Osteoblast (primary cell): ENCODE results near the gene LURAP1L. TPM values are rescaled to one million over a fixed set of nuclear protein-coding genes. Genes with fewer than 3 reads are reported as not detected.

ENCODE experiments used
- DNase-seq: peaks from one replicate; pipeline ENCODE4 v3.0.0; 2011; ENCODE audit warnings: low spot score, mixed read lengths; ENCODE audit not compliant: insufficient read length; ENCODE audit errors: missing footprints
- H2AFZ ChIP-seq: 2 replicates; pipeline ENCODE4 v1.6.0; 2011; ENCODE audit warnings: mild to moderate bottlenecking, low read length
- H3K27ac ChIP-seq: 2 replicates; pipeline ENCODE4 v1.5.1; 2011; ENCODE audit warnings: mild to moderate bottlenecking, low read depth, low read length, moderate library complexity
- H3K27me3 ChIP-seq: 2 replicates; pipeline ENCODE4 v1.6.0; 2012; ENCODE audit warnings: mild to moderate bottlenecking, control low read depth, inconsistent platforms, low read length, moderate library complexity; ENCODE audit not compliant: insufficient read depth
- H3K36me3 ChIP-seq: 2 replicates; pipeline ENCODE4 v1.5.1; 2011; ENCODE audit warnings: mild to moderate bottlenecking, low read length, control low read depth, moderate library complexity; ENCODE audit not compliant: insufficient read depth
- H3K4me1 ChIP-seq: 2 replicates; pipeline ENCODE4 v1.5.1; 2011; ENCODE audit warnings: mild to moderate bottlenecking, low read length, control low read depth, moderate library complexity; ENCODE audit not compliant: insufficient read depth
- H3K4me2 ChIP-seq: 2 replicates; pipeline ENCODE4 v1.6.0; 2011; ENCODE audit warnings: mild to moderate bottlenecking, low read length; ENCODE audit not compliant: insufficient read depth
- H3K4me3 ChIP-seq: fragments of 200-600 bp; sonication (generic); 3 replicates; pipeline ENCODE4 v1.5.1; 2012; ENCODE audit warnings: mild to moderate bottlenecking, low read length, inconsistent platforms; ENCODE audit not compliant: insufficient read depth
- H3K79me2 ChIP-seq: 2 replicates; pipeline ENCODE4 v1.6.0; 2012; ENCODE audit warnings: mild to moderate bottlenecking, low read length, control low read depth, inconsistent platforms; ENCODE audit not compliant: insufficient read depth
- H3K9me3 ChIP-seq: 2 replicates; pipeline ENCODE4 v1.5.1; 2011; ENCODE audit warnings: low read depth, low read length, control low read depth
- H4K20me1 ChIP-seq: 2 replicates; pipeline ENCODE4 v1.6.0; 2012; ENCODE audit warnings: mild to moderate bottlenecking, low read length, control low read depth; ENCODE audit not compliant: insufficient read depth
- CTCF ChIP-seq: IDR thresholded peaks from 2 replicates; pipeline ENCODE4 v1.5.1; 2011; ENCODE audit warnings: mild to moderate bottlenecking, low read depth, low read length, moderate library complexity; ENCODE audit errors: extremely low read depth
- total RNA-seq: library from RNA; depleted of rRNA; stranded (reverse); fragments of >200 nt; gene quantifications from 2 replicates; pipeline ENCODE4 v1.2.3, GENCODE V29; 2012

Gene LURAP1L
- total RNA-seq, 1 donor: 88.3 TPM

GRCh38 chr9:12853051-12853450 is 78.2 kb downstream of the LURAP1L start:
- TF ChIP-seq CTCF: no peak

GRCh38 chr9:12854221-12854620 is 79.4 kb downstream of the LURAP1L start:
- Histone ChIP-seq H4K20me1 (no peaks in the 10 kb centered on the region), H3K79me2 (no peaks in the 10 kb centered on the region), H3K9me3 (no peaks in the 10 kb centered on the region), H3K27ac (no peak overlapping the region), H3K4me2 (no peak overlapping the region), H3K27me3 (no peaks in the 10 kb centered on the region), H3K4me3 (no peak overlapping the region), H2AFZ (no peak overlapping the region), H3K4me1 (peaks cover 5% of the 10 kb centered on the region), H3K36me3 (no peaks in the 10 kb centered on the region)
- no peak for DNase-seq
- TF ChIP-seq CTCF: no peak

More at GRCh38 chr9:12853051-12853450, 78.2 kb downstream of the LURAP1L start:
- H3K27me3 ChIP-seq: no peaks in the 10 kb centered on the region
- H3K4me1 ChIP-seq: no peaks in the 10 kb centered on the region
- no peak overlapping the region for H3K27ac ChIP-seq
- no peak overlapping the region for H3K4me2 ChIP-seq
- H3K9me3 ChIP-seq: no peaks in the 10 kb centered on the region
- H3K36me3 ChIP-seq: no peaks in the 10 kb centered on the region
- H3K79me2 ChIP-seq: no peaks in the 10 kb centered on the region
- no peak overlapping the region for H2AFZ ChIP-seq
- no peaks in the 10 kb centered on the region for H4K20me1 ChIP-seq
- DNase-seq: no peak
- H3K4me3 ChIP-seq: no peak overlapping the region

GRCh38 chr9:12855066-12855465 is 80.2 kb downstream of the LURAP1L start:
- no peaks in the 10 kb centered on the region for H4K20me1 ChIP-seq
- no peak overlapping the region for H3K4me3 ChIP-seq
- TF ChIP-seq CTCF: no peak
- no peak overlapping the region for H3K4me2 ChIP-seq
- no peak overlapping the region for H2AFZ ChIP-seq
- no peak for DNase-seq
- no peaks in the 10 kb centered on the region for H3K79me2 ChIP-seq
- no peaks in the 10 kb centered on the region for H3K9me3 ChIP-seq
- no peak overlapping the region for H3K27ac ChIP-seq
- no peaks in the 10 kb centered on the region for H3K36me3 ChIP-seq
- peaks cover 8% of the 10 kb centered on the region for H3K4me1 ChIP-seq
- H3K27me3 ChIP-seq: no peaks in the 10 kb centered on the region

- H3K27me3 ChIP-seq: no peaks in the 10 kb centered on the region
- H4K20me1 ChIP-seq: no peaks in the 10 kb centered on the region
- DNase-seq: no peak
- no peak overlapping the region for H3K4me3 ChIP-seq
- no peaks in the 10 kb centered on the region for H3K9me3 ChIP-seq
- H3K36me3 ChIP-seq: no peaks in the 10 kb centered on the region
- no peak for TF ChIP-seq CTCF
- no peaks in the 10 kb centered on the region for H3K79me2 ChIP-seq
- H3K27ac ChIP-seq: no peak overlapping the region
- H2AFZ ChIP-seq: no peak overlapping the region
- peaks cover 18% of the 10 kb centered on the region for H3K4me1 ChIP-seq
- H3K4me2 ChIP-seq: no peak overlapping the region
Measured at GRCh38 chr9:12856603-12857002, 81.8 kb downstream of the LURAP1L start.
